ENCODE measurements around the gene MVD. TPM values are rescaled to one million over a fixed set of nuclear protein-coding genes. Genes with fewer than 3 reads are reported as not detected.

The MVD gene
- total RNA-seq, 1 donor from 2014 or later, result 76.2 TPM

- no peak overlapping the region for H3K4me3 ChIP-seq (ENCODE audit: low read depth, low read length)
- no peak for DNase-seq (ENCODE audit: low read depth)
- TF ChIP-seq, protein P1, sequence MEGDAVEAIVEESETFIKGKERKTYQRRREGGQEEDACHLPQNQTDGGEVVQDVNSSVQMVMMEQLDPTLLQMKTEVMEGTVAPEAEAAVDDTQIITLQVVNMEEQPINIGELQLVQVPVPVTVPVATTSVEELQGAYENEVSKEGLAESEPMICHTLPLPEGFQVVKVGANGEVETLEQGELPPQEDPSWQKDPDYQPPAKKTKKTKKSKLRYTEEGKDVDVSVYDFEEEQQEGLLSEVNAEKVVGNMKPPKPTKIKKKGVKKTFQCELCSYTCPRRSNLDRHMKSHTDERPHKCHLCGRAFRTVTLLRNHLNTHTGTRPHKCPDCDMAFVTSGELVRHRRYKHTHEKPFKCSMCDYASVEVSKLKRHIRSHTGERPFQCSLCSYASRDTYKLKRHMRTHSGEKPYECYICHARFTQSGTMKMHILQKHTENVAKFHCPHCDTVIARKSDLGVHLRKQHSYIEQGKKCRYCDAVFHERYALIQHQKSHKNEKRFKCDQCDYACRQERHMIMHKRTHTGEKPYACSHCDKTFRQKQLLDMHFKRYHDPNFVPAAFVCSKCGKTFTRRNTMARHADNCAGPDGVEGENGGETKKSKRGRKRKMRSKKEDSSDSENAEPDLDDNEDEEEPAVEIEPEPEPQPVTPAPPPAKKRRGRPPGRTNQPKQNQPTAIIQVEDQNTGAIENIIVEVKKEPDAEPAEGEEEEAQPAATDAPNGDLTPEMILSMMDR (conservative IDR thresholded peaks at IDR 0.05; ENCODE audit: low read depth, low read length), result no peak
These were observed 22.2 kb downstream of the MVD start for GRCh38 chr16:88640498-88641247.

- TF ChIP-seq, protein P1 (conservative IDR thresholded peaks at IDR 0.05; ENCODE audit: low read depth, low read length), result no peak
- DNase-seq (ENCODE audit: low read depth), result no peak
- H3K4me3 ChIP-seq (ENCODE audit: low read depth, low read length), result no peak overlapping the region
These were observed 22.8 kb downstream of the MVD start for GRCh38 chr16:88640039-88640495.

DNA sequence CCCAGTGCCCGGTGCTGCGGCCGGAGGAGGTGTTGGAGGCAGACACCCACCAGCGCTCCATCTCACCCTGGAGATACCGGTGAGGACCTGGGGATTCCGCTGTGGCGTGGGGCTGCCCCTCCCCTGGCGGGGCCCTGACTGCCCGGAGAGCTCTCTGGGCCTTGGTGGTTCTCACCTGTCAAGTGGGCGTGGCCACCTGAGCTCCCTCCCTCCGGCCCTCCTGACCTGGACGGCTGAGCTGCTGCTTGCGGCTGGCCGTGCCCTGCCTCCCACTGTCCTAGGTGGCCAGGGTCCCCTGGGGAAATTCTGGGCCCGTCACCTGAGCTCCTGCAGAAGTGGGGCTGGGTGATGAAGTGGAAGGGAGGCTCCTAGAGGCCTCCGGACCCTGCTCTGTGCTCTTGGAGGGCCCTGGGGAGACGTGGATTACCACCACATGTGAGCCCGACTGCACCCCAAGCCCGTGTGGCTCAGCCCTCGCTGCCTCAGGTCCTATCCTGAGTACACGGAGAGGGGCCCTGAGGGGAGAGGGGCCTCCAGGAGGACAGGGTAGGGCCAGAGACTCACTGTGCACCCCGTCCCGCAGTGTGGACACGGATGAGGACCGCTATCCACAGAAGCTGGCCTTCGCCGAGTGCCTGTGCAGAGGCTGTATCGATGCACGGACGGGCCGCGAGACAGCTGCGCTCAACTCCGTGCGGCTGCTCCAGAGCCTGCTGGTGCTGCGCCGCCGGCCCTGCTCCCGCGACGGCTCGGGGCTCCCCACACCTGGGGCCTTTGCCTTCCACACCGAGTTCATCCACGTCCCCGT, 23.5 kb downstream of the MVD start:
- DNase-seq (ENCODE audit: low read depth), result no peak
- no peak overlapping the region for H3K4me3 ChIP-seq (ENCODE audit: low read depth, low read length)
- TF ChIP-seq, protein P1 (conservative IDR thresholded peaks at IDR 0.05; ENCODE audit: low read depth, low read length), result no peak

DNA sequence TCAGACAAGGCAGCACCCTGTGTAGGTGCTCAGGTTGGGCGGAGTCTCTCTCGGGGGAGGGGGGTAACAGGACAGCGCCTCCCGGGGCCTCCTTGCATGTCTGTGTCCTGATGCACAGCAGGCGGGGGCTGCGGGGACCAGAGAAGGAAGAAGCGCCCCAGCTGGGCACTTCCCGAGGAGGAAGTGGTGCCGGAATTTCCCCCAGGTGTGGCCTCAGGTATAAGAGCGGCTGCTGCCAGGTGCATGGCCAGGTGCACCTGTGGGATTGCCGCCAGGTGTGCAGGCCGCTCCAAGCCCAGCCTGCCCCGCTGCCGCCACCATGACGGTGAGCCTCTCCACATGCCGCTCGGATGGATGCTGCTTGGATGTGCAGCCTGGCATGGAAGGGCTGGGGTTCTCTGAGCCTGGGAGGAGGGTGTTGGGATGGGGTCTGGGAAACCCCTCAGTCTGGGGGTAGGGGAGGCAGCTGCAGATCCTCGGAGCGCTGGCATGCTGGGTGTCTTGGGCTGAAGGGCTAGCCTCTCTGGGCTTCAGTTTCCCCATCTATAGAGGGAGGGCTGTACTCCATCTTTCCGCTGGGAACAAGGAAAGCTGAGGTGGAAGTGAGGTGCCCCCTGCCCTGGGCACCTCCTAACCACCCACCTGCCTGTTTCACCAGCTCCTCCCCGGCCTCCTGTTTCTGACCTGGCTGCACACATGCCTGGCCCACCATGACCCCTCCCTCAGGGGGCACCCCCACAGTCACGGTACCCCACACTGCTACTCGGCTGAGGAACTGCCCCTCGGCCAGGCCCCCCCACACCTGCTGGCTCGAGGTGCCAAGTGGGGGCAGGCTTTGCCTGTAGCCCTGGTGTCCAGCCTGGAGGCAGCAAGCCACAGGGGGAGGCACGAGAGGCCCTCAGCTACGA, 24.3 kb downstream of the MVD start, which contains the start of gene IL17C:
Gene IL17C (plus strand): TSS at position 250 of the 908 bp plus-strand sequence. CDS start 70 bp downstream, at position 320.
- TF ChIP-seq, protein P1 (conservative IDR thresholded peaks at IDR 0.05; ENCODE audit: low read depth, low read length), result no peak
- DNase-seq (ENCODE audit: low read depth), result no peak
- H3K4me3 ChIP-seq (ENCODE audit: low read depth, low read length), result no peak within 1 kb of the TSS

DNA sequence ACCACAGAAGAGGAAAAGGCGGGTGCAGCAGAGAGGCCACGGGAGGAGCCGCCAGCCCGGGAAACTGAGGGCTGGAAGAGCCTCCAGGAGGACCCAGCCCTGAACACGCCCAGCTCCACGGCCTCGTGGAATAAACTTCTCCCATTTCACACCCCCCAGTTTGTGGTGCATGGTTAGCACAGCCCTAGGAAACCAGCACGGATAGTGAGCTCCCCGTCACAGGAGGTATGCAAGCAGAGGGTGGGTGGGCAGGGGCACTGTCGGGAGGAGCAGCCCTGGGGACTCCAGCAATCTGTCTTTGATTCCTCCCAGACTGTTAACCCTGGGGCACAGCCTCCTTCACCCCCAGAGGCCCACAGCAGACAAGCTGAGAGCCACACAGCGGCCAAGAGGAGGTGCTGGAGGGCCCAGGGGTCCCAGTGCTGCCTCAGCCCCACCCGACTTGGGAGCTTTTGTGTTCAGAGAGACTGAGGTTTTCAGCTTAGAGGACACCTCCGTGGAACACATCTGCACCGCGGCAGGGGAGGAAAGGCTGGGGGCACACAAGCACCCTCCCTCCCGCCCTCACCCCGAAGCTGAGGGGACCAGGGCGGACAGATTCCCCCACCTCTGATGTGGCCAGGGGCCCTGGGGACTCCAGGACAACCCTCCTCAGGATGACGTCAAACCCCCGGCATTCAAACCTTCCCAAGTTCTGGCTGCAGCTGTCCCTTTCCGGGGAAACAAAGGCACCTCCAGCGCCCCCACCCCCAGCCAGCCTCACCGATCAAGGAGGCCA, 26.2 kb downstream of the MVD start:
- H3K4me3 ChIP-seq (ENCODE audit: low read depth, low read length), result no peak overlapping the region
- no peak for DNase-seq (ENCODE audit: low read depth)
- TF ChIP-seq, protein P1 (conservative IDR thresholded peaks at IDR 0.05; ENCODE audit: low read depth, low read length), result no peak
